HepG2 (cell line): ENCODE results near the gene ODR4. TPM values are rescaled to one million over a fixed set of nuclear protein-coding genes. Genes with fewer than 3 reads are reported as not detected.

ENCODE experiments used
- ATF7-NPFF ChIP-seq: sonication (generic); formaldehyde crosslinking; IDR thresholded peaks from 2 replicates; pipeline ENCODE4 v1.8.1; 2023; ENCODE audit warnings: mild to moderate bottlenecking, low read depth, missing genetic modification reagents, moderate library complexity
- DMAP1 ChIP-seq: IDR thresholded peaks from 2 replicates; pipeline ENCODE4 v1.6.1; 2016
- EED ChIP-seq: sonication (generic); formaldehyde crosslinking; IDR thresholded peaks from 2 replicates; pipeline ENCODE4 v1.5.0; 2020; ENCODE audit warnings: mild to moderate bottlenecking, missing genetic modification reagents
- HNF4G ChIP-seq, 2 experiments: sonication (generic) in 1 of 2; formaldehyde crosslinking in 1 of 2; IDR thresholded peaks; 2 replicates each; pipeline versions ENCODE4 v1.4.0 to v1.6.1; 2011 to 2020; ENCODE audit warnings: borderline replicate concordance in 2 of 2, low read depth in 2 of 2, mild to moderate bottlenecking in 2 of 2, low read length in 1 of 2, missing genetic modification reagents in 1 of 2, moderate library complexity in 1 of 2
- JUND ChIP-seq: sonication (generic); formaldehyde crosslinking; IDR thresholded peaks from 2 replicates; pipeline ENCODE4 v1.8.0; 2022; ENCODE audit warnings: mild to moderate bottlenecking, missing genetic modification reagents
- NR2F1 ChIP-seq, 2 experiments: fragments of 450-650 bp in 1 of 2; formaldehyde crosslinking in 1 of 2; IDR thresholded peaks; 2 replicates each; pipeline versions ENCODE4 v1.5.0 to v1.6.1; 2016 to 2020; ENCODE audit warnings: mild to moderate bottlenecking in 1 of 2, missing compliant biosample characterization in 1 of 2, missing genetic modification reagents in 1 of 2, moderate library complexity in 1 of 2
- PHF20 ChIP-seq: sonication (generic); formaldehyde crosslinking; IDR thresholded peaks from 2 replicates; pipeline ENCODE4 v1.5.0; 2020; ENCODE audit warnings: mild to moderate bottlenecking, missing genetic modification reagents
- POLR2G ChIP-seq: fragments of 200-400 bp; formaldehyde crosslinking; IDR thresholded peaks from 2 replicates; pipeline ENCODE4 v1.6.1; 2018; ENCODE audit warnings: mild to moderate bottlenecking, low read depth, low read length, moderate library complexity
- SMC3 ChIP-seq: IDR thresholded peaks from 2 replicates; pipeline ENCODE4 v1.6.1; 2011; ENCODE audit warnings: low read length, improper control_type of control experiment
- ZNF160 ChIP-seq: sonication (generic); formaldehyde crosslinking; IDR thresholded peaks from 2 replicates; pipeline ENCODE4 v1.8.0; 2022; ENCODE audit warnings: mild to moderate bottlenecking, inconsistent platforms, missing genetic modification reagents
- ZNF496 ChIP-seq: sonication (generic); formaldehyde crosslinking; IDR thresholded peaks from 2 replicates; pipeline ENCODE4 v1.8.1; 2023; ENCODE audit warnings: mild to moderate bottlenecking, moderate library complexity, missing genetic modification reagents; ENCODE audit not compliant: insufficient replicate concordance
- ZNF609 ChIP-seq: sonication (generic); formaldehyde crosslinking; IDR thresholded peaks from 2 replicates; pipeline ENCODE4 v1.4.0; 2020; ENCODE audit warnings: mild to moderate bottlenecking, missing genetic modification reagents, borderline replicate concordance
- ZNF687 ChIP-seq: sonication (generic); formaldehyde crosslinking; IDR thresholded peaks from 2 replicates; pipeline ENCODE4 v1.5.1; 2020; ENCODE audit warnings: mild to moderate bottlenecking, missing genetic modification reagents, moderate library complexity
- ZSCAN30 ChIP-seq: sonication (generic); formaldehyde crosslinking; IDR thresholded peaks from 2 replicates; pipeline ENCODE4 v1.5.0; 2020; ENCODE audit warnings: mild to moderate bottlenecking, missing genetic modification reagents
- ZZZ3 ChIP-seq: sonication (generic); formaldehyde crosslinking; IDR thresholded peaks from 2 replicates; pipeline ENCODE4 v1.4.0; 2020; ENCODE audit warnings: missing genetic modification reagents, mild to moderate bottlenecking, borderline replicate concordance
- polyA plus RNA-seq, 8 experiments: library from polyadenylated mRNA; depleted of rRNA in 3 of 8; stranded (reverse) in 7 of 8; unstranded in 1 of 8; fragments of >200 nt; fragmentation: Illumina TruSeq in 4 of 8; extraction: Trizol in 4 of 8; gene quantifications; 2 replicates each; pipeline versions ENCODE4 v1.2.1 to v1.2.3, GENCODE V29; 2011 to 2016; ENCODE audit warnings: low read depth in 4 of 8, missing spikeins in 1 of 8, mixed read lengths in 1 of 8; ENCODE audit not compliant: insufficient read depth in 1 of 8
- total RNA-seq, 5 experiments: library from RNA; depleted of rRNA; stranded (reverse); fragments of >200 nt; fragmentation: Illumina TruSeq; extraction: Trizol; gene quantifications; 2 replicates each; pipeline ENCODE4 v1.2.3, GENCODE V29; 2016; ENCODE audit warnings: low read depth in 1 of 5
- TF ChIP-seq, protein P1 (sequence below): sonication (generic); formaldehyde crosslinking; IDR thresholded peaks from 2 replicates; pipeline ENCODE4 v1.4.0; 2020; ENCODE audit warnings: mild to moderate bottlenecking, missing genetic modification reagents

The ODR4 gene
- total and polyA plus RNA-seq, 2 of the 13 experiments (the other 11 are each of a cell fraction or from before 2014, with no cell fraction given) = 16.3 to 22.0 TPM

DNA sequence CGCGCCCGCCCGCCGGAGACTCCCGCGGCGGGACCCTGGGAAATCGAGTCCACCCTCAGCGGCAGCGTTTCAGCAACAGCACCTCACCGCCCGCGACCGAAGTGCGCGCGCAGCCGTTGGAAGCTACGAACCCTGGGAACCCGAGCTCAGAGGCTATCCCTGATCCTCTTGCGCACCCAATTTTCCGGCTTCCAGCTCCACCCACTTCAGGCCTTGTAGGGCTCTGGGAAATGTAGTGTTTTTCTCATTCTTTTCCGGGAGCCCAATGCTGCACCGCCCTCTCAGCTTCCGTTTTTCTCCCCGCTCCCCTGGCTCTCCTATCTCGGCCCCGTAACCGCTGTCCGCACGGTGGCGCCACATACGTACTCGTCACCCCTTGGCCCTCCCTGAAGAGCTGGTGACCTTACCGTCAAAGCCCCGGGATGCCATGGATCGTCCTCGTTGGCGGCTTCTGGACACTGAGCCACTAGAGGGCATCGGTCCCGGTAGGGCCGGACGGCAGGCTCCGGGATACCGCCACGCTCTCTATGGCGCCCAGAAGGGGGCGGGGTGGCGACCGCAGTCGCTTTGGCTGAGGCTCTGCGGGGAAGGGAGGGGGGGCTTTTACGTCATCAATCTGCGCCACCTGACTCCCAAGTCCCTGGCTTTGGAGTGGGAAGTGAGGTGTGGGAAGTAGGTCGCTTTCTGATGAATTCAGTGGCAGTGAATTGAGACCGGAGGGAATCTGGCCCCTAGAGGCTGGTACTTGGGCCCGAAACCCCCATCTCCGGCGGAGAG lies at the start of gene ODR4, which contains the start of gene TPR (continued):
- TF ChIP-seq ZNF609 (CRISPR knock-in tag) (no peak), ZSCAN30 (no peak), NR2F1 (CRISPR knock-in tag; IDR thresholded peaks at IDR 0.05) (peak; percentile 24 to 47; a peak in 2 of 4 replicates), HNF4G (IDR thresholded peaks at IDR 0.05; ENCODE audit: borderline replicate concordance, low read depth, low read length) (no peak; the same call in 1 of the 2 replicates), HNF4G (CRISPR knock-in tag; IDR thresholded peaks at IDR 0.05; ENCODE audit: borderline replicate concordance, low read depth) (no peak), ZNF687 (CRISPR knock-in tag) (peak; percentile 87), ZZZ3 (peak; percentile 26; the same call in 1 of the 2 replicates), PHF20 (CRISPR knock-in tag) (peak; percentile 90), EED (CRISPR knock-in tag) (no peak), SMC3 (no peak), ZNF496 (CRISPR knock-in tag) (no peak), DMAP1 (CRISPR knock-in tag) (peak; percentile 97), ATF7-NPFF (CRISPR knock-in tag) (peak; percentile 18; the same call in 1 of the 2 replicates), JUND (CRISPR knock-in tag) (peak; percentile 51; the same call in 1 of the 2 replicates), ZNF160 (CRISPR knock-in tag) (peak; percentile 67; the same call in 1 of the 2 replicates), POLR2G (peak; percentile 75)
- TF ChIP-seq, protein P1, sequence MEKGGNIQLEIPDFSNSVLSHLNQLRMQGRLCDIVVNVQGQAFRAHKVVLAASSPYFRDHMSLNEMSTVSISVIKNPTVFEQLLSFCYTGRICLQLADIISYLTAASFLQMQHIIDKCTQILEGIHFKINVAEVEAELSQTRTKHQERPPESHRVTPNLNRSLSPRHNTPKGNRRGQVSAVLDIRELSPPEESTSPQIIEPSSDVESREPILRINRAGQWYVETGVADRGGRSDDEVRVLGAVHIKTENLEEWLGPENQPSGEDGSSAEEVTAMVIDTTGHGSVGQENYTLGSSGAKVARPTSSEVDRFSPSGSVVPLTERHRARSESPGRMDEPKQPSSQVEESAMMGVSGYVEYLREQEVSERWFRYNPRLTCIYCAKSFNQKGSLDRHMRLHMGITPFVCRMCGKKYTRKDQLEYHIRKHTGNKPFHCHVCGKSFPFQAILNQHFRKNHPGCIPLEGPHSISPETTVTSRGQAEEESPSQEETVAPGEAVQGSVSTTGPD = no peak
